GM18951 (cell line): ENCODE measurements around the gene TRMT10B.

Source experiments
- POLR2A ChIP-seq: IDR thresholded peaks from 4 replicates; pipeline ENCODE4 v1.6.1; 2011; ENCODE audit warnings: mild to moderate bottlenecking; ENCODE audit not compliant: insufficient read length, insufficient read depth; ENCODE audit errors: extremely low read depth
- in situ Hi-C: fragments of 300-500 bp; cut with MboI; formaldehyde crosslinking; loops from one replicate; pipeline ENCODE4 v1.12.0; 2022; ENCODE audit warnings: low sequenced_read_pairs, mixed read lengths, inconsistent platforms; ENCODE audit not compliant: unreplicated experiment

Gene TRMT10B, protein sequence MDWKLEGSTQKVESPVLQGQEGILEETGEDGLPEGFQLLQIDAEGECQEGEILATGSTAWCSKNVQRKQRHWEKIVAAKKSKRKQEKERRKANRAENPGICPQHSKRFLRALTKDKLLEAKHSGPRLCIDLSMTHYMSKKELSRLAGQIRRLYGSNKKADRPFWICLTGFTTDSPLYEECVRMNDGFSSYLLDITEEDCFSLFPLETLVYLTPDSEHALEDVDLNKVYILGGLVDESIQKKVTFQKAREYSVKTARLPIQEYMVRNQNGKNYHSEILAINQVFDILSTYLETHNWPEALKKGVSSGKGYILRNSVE

GRCh38 chr9:37753489-37754190, at the start of gene TRMT10B:
TRMT10B (plus strand) TSS chr9:37753805; CDS start chr9:37761932, 8,127 bp downstream.
- TF ChIP-seq POLR2A, result peak; percentile 72
- in situ Hi-C loops, result no loop called here

- in situ Hi-C loops, result no loop called here
- no peak for TF ChIP-seq POLR2A
Observed at GRCh38 chr9:37705787-37706186, 47.8 kb upstream of the TRMT10B start.

GRCh38 chr9:37706290-37706689, 47.3 kb upstream of the TRMT10B start:
- no peak for TF ChIP-seq POLR2A
- in situ Hi-C loops, result no loop called here

GRCh38 chr9:37707748-37708147, 45.9 kb upstream of the TRMT10B start:
- no peak for TF ChIP-seq POLR2A
- in situ Hi-C loops, result no loop called here

- no peak for TF ChIP-seq POLR2A
- in situ Hi-C loops, result no loop called here
Observed at GRCh38 chr9:37710046-37710445, 43.6 kb upstream of the TRMT10B start.

GRCh38 chr9:37715260-37715659, 38.3 kb upstream of the TRMT10B start:
- TF ChIP-seq POLR2A, result no peak
- in situ Hi-C loops, result no loop called here

GRCh38 chr9:37715991-37716505, 37.6 kb upstream of the TRMT10B start:
- no peak for TF ChIP-seq POLR2A
- in situ Hi-C loops, result no loop called here

- in situ Hi-C loops, result no loop called here
- TF ChIP-seq POLR2A, result no peak
Observed at GRCh38 chr9:37719526-37719925, 34.1 kb upstream of the TRMT10B start.

DNA sequence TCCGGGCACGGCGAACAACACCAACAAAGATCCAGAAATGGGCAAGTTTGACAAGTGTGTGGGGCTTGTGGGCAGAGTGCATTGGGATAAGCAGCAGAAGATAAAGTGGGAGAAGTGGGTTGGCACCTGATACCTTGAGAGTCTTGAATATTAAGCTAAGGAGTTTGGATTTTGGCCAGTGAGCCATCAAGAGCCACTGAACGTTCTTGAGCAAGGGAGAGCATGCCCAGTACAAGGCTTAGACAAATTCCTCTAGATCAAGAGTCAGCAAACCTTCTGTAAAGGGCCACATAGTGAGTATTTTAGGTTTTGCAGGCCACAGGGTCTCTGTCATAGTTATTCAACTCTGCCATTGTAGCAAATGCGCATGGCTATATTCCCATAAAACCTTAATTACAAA, 26.6 kb upstream of the TRMT10B start:
- no peak for TF ChIP-seq POLR2A
- in situ Hi-C loops, result loop anchor here (25.0 kb wide), 1 partner anchor 240 kb away; the partner anchor contains the start of gene POLR1E

DNA sequence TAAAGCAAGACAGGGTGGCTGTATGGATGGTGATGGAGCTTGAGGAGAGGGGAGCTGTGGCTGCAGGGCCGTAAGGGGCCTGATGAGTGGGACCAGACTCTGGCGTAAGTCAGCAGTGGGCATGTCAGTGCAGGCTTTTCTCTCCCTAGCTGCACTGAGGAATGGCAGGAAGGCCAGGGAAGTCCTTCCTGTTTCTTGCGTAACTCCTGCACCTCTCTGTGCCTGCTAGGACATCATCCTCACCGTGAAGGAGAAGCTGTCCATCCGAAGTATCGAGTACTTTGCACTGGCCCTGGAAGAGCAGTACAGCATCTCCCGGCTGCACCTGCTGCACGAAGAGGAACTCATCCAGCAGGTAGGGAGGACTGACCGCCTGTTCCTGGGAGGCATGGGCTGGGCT, 24.1 kb upstream of the TRMT10B start:
- in situ Hi-C loops, result loop anchor here (25.0 kb wide), 1 partner anchor 242 kb away; the partner anchor contains the start of gene POLR1E
- TF ChIP-seq POLR2A, result no peak

DNA sequence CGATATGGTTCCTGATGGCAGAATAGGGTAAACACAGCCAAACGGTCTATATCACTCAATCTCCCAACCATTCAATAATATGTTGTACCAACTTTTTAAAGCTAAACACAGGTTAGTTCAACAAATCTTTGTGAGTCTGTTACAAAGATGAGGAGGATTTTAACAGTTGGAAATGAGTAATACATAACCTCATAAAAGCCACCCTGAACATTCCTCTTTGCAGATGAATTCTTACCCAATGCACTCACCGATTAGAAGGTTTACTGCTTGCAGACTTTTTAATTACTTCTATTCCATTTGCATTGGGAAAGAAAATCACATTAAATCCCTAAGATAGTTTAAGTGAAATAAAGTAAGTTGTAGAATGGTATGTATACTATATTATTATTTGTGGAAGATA, 23.3 kb upstream of the TRMT10B start:
- in situ Hi-C loops, result loop anchor here (25.0 kb wide), 1 partner anchor 243 kb away; the partner anchor contains the start of gene POLR1E
- TF ChIP-seq POLR2A, result no peak

- in situ Hi-C loops, result loop anchor here (25.0 kb wide), 1 partner anchor 244 kb away; the partner anchor contains the start of gene POLR1E
- TF ChIP-seq POLR2A, result no peak
Observed at GRCh38 chr9:37730839-37731238, 22.8 kb upstream of the TRMT10B start.

DNA sequence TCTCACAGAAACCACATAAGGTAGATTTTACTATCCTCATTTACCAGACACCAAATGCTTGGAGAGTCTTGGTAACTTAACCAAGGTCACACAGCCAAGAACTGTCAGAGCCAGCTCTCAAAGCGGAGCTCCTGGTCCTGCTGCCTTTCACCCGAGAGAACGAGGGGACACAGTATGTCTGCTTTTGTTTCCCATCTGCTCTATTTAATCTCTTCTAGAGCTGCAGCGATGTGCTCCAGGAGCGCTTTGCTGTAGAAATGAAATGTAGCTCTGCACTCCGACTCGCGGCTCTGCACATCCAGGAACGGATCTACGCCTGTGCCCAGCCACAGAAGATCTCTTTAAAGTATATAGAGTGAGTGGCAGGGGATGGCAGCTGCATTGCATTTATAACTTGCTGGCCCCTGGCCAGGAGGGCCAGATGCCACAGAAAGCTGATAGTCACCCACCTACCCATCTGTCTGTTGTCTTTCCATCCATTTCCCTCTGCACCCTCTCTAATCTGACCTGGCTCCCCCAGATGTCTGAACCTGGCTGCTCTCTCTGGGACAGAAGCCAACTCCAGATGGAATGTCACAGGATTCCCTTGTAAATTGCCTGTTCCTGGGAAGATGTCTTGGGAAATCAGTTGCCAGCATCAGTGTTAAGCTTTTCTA, 21.4 kb upstream of the TRMT10B start:
- in situ Hi-C loops, result loop anchor here (25.0 kb wide), 1 partner anchor 245 kb away; the partner anchor contains the start of gene POLR1E
- no peak for TF ChIP-seq POLR2A
